WI38 (cell line): Measurements from ENCODE around the gene TMEM163.
"Not testable (repeated sequence)": the region's sequence is repeated elsewhere in the genome, so short reads cannot be mapped to it uniquely, and the experiment has no call there.

ENCODE experiments used
- H3K4me3 ChIP-seq: 2 replicates; pipeline ENCODE4 v1.5.1; 2011; ENCODE audit warnings: low read depth, mild to moderate bottlenecking, control low read depth, low read length
- CTCF ChIP-seq: IDR thresholded peaks from 2 replicates; pipeline ENCODE4 v1.5.1; 2012; ENCODE audit warnings: low read depth, mild to moderate bottlenecking, control low read depth, low read length

Gene TMEM163

GRCh38 chr2:134665727-134666506 lies 52.9 kb downstream of the TMEM163 start:
- no peak overlapping the region for H3K4me3 ChIP-seq
- TF ChIP-seq CTCF, result no peak

- TF ChIP-seq CTCF, result no peak
- no peak overlapping the region for H3K4me3 ChIP-seq
These were observed 55.0 kb downstream of the TMEM163 start for GRCh38 chr2:134663451-134664450.

GRCh38 chr2:134662751-134663150 lies 56.0 kb downstream of the TMEM163 start:
- TF ChIP-seq CTCF, result no peak
- no peak overlapping the region for H3K4me3 ChIP-seq

GRCh38 chr2:134660626-134661402 lies 58.0 kb downstream of the TMEM163 start:
- no peak overlapping the region for H3K4me3 ChIP-seq
- no peak for TF ChIP-seq CTCF

- TF ChIP-seq CTCF, result no peak
- H3K4me3 ChIP-seq, result no peak overlapping the region
These were observed 59.1 kb downstream of the TMEM163 start for GRCh38 chr2:134659724-134660123.

- H3K4me3 ChIP-seq, result no peak overlapping the region
- peak; percentile 29; the same call in 1 of the 2 replicates for TF ChIP-seq CTCF
These were observed 61.0 kb downstream of the TMEM163 start for GRCh38 chr2:134657650-134658250.

- H3K4me3 ChIP-seq, result not testable (repeated sequence)
These were observed 62.4 kb downstream of the TMEM163 start for GRCh38 chr2:134656391-134656790.
